Osteocyte (in vitro differentiated cells): Measurements from ENCODE around the gene ZNF600. TPM values are rescaled to one million over a fixed set of nuclear protein-coding genes. Genes with fewer than 3 reads are reported as not detected.
"Not testable (repeated sequence)": the region's sequence is repeated elsewhere in the genome, so short reads cannot be mapped to it uniquely, and the experiment has no call there.

ENCODE experiments used
- DNase-seq: peaks from one replicate; pipeline ENCODE4 v3.0.0; 2021; ENCODE audit warnings: mixed read lengths; ENCODE audit not compliant: unreplicated experiment; ENCODE audit errors: extremely low spot score
- H3K27ac Mint-ChIP-seq: one replicate; pipeline ENCODE4 v1.8.0; 2021; ENCODE audit warnings: mild to moderate bottlenecking, mixed read lengths; ENCODE audit not compliant: unreplicated experiment
- H3K27me3 Mint-ChIP-seq: one replicate; pipeline ENCODE4 v1.8.0; 2021; ENCODE audit warnings: mixed read lengths; ENCODE audit not compliant: unreplicated experiment
- H3K36me3 Mint-ChIP-seq: one replicate; pipeline ENCODE4 v1.8.0; 2021; ENCODE audit warnings: mixed read lengths; ENCODE audit not compliant: unreplicated experiment
- H3K4me1 Mint-ChIP-seq: one replicate; pipeline ENCODE4 v1.8.0; 2021; ENCODE audit warnings: mixed read lengths; ENCODE audit not compliant: unreplicated experiment
- H3K4me3 Mint-ChIP-seq: one replicate; pipeline ENCODE4 v1.8.0; 2021; ENCODE audit warnings: mild to moderate bottlenecking, moderate library complexity, mixed read lengths; ENCODE audit not compliant: unreplicated experiment
- H3K9me3 Mint-ChIP-seq: one replicate; pipeline ENCODE4 v1.8.0; 2021; ENCODE audit warnings: mixed read lengths; ENCODE audit not compliant: unreplicated experiment
- CTCF ChIP-seq: fragments of 200-600 bp; sonication (generic); IDR thresholded peaks from 2 replicates; pipeline ENCODE4 v1.5.0; 2021; ENCODE audit warnings: antibody characterized with exemption, mild to moderate bottlenecking, moderate library complexity
- total RNA-seq: library from RNA; stranded (reverse); gene quantifications from 2 replicates; pipeline ENCODE4 v1.2.1, GENCODE V29; 2021

Gene ZNF600
- total RNA-seq, 1 donor from 2014 or later, result 10.8 TPM

GRCh38 chr19:52809801-52810200 is 23.2 kb upstream of the ZNF600 start:
- H3K27me3 Mint-ChIP-seq, result no peaks in the 10 kb centered on the region
- no peak for DNase-seq
- peaks cover 58% of the 10 kb centered on the region for H3K36me3 Mint-ChIP-seq
- no peak overlapping the region for H3K27ac Mint-ChIP-seq
- H3K9me3 Mint-ChIP-seq, result peaks cover 3% of the 10 kb centered on the region
- H3K4me3 Mint-ChIP-seq, result no peak overlapping the region
- no peak for TF ChIP-seq CTCF
- H3K4me1 Mint-ChIP-seq, result no peaks in the 10 kb centered on the region

- H3K4me3 Mint-ChIP-seq, DNase-seq, H3K27ac Mint-ChIP-seq, H3K4me1 Mint-ChIP-seq, H3K27me3 Mint-ChIP-seq: not testable (repeated sequence)
- H3K36me3 Mint-ChIP-seq, result peaks cover 73% of the 10 kb centered on the region
- H3K9me3 Mint-ChIP-seq, result peaks cover 55% of the 10 kb centered on the region
Measured at GRCh38 chr19:52799950-52800640, 13.5 kb upstream of the ZNF600 start.

- no peak for TF ChIP-seq CTCF
- no peaks in the 10 kb centered on the region for H3K27me3 Mint-ChIP-seq
- peaks cover 4% of the 10 kb centered on the region for H3K36me3 Mint-ChIP-seq
- no peak overlapping the region for H3K27ac Mint-ChIP-seq
- no peak for DNase-seq
- H3K4me1 Mint-ChIP-seq, result peaks cover 16% of the 10 kb centered on the region
- no peak overlapping the region for H3K4me3 Mint-ChIP-seq
- peaks cover 18% of the 10 kb centered on the region for H3K9me3 Mint-ChIP-seq
Measured at GRCh38 chr19:52789440-52789839, 2.8 kb upstream of the ZNF600 start.

GRCh38 chr19:52786078-52786463 is 520 bp downstream of the ZNF600 start:
- H3K36me3 Mint-ChIP-seq, result peaks cover 14% of the 10 kb centered on the region
- H3K9me3 Mint-ChIP-seq, result peaks cover 6% of the 10 kb centered on the region
- H3K4me3 Mint-ChIP-seq, result peak overlapping the region; percentile 91
- peak overlapping the region; percentile 75 for H3K27ac Mint-ChIP-seq
- H3K4me1 Mint-ChIP-seq, result peaks cover 16% of the 10 kb centered on the region
- TF ChIP-seq CTCF, result no peak
- H3K27me3 Mint-ChIP-seq, result no peaks in the 10 kb centered on the region
- no peak for DNase-seq

GRCh38 chr19:52785506-52785905 is 1.1 kb downstream of the ZNF600 start:
- peak overlapping the region; percentile 91 for H3K4me3 Mint-ChIP-seq
- H3K9me3 Mint-ChIP-seq, result peaks cover 3% of the 10 kb centered on the region
- peak overlapping the region; percentile 66 for H3K27ac Mint-ChIP-seq
- H3K27me3 Mint-ChIP-seq, result no peaks in the 10 kb centered on the region
- DNase-seq, result no peak
- peaks cover 18% of the 10 kb centered on the region for H3K36me3 Mint-ChIP-seq
- TF ChIP-seq CTCF, result no peak
- H3K4me1 Mint-ChIP-seq, result peaks cover 16% of the 10 kb centered on the region

- H3K36me3 Mint-ChIP-seq, result peaks cover 41% of the 10 kb centered on the region
- H3K4me3 Mint-ChIP-seq, H3K9me3 Mint-ChIP-seq, DNase-seq, H3K27ac Mint-ChIP-seq, H3K27me3 Mint-ChIP-seq: not testable (repeated sequence)
- peaks cover 15% of the 10 kb centered on the region for H3K4me1 Mint-ChIP-seq
Measured at GRCh38 chr19:52782864-52783263, 3.7 kb downstream of the ZNF600 start.
